SKM-1 (cell line): Measurements from ENCODE around the gene SLC52A1.
A peak's percentile ranks its signal among the peaks of the same experiment; 100 is the strongest.
"Not testable (repeated sequence)": the region's sequence is repeated elsewhere in the genome, so short reads cannot be mapped to it uniquely, and the experiment has no call there.

Source experiments
- DNase-seq: peaks from one replicate; lab custom pipeline; 2025; ENCODE audit not compliant: unreplicated experiment; lab: John Stamatoyannopoulos, UW

Gene SLC52A1

DNA sequence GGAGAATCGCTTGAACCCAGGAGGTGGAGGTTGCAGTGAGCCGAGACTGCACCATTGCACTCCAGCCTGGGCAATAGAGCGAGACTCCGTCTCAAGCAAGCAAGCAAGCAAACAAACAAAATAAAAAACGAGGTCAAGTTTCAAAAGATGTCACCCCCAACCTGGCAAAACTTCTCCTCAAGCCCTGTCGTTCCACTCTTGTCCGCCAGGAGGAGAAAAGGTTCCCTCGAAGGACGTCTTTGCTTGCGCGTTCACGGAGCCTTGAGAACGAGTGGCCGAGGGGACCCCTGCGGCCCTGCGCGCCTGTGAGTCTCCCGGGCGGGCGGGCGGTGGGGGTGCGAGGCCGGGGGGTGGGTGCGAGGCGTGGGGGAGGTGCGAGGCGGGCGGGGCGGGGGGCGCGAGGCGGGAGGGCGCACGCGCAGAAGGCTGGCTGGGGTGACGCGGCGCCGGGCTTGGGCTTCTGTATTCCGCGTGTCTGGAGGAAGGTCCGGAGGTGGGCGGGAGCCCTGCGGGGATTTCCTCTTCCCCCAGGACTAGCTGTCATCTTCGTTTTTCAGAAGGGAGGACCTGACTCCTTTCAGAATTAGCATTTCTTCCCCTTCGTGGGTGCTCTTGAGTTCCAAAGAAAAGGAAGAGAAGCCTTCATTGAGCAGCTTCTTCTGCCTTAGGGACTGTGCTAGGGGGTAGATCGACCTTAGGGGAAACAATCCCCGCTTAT is 3.7 kb downstream of the SLC52A1 start:
- DNase-seq: peak; percentile 64

DNA sequence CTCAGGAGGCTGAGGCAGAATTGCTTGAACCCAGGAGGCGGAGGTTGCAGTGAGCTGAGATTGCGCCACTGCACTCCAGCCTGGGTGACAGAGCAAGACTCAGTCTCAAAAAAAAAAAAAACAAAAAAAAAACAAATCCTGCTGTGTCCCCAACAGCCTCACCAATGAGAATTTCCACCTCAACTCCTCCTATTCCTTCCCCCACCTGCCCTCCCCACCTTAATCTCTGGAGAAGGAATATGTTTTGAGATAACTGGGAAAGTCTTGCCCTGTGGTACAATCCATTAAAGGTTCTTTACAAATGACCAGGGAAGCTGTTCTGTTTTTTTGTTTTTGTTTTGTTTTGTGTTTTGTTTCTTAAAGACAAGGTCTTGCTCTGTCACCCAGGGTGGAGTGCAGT is 5.1 kb downstream of the SLC52A1 start:
- DNase-seq: not testable (repeated sequence)

- no peak for DNase-seq
Observed at GRCh38 chr17:5027916-5028315, 7.3 kb downstream of the SLC52A1 start.

DNA sequence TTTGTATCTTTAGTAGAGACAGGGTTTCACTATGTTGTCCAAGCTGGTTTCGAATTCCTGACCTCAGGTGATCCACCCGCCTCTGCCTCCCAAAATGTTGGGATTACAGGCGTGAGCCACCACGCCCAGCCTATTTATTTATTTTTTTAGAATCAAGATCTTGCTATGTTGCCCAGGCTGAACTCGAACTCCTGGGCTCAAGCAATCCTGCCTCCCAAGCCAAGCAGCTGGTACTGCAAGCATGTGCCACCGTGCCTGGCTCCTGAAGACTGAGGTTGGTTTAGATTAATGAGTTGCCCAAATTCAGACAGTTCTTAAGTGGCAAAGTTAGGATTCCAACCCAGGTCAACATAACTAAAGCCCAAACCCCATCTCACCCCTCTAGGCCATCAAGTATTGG is 7.9 kb downstream of the SLC52A1 start:
- DNase-seq: no peak

- no peak for DNase-seq
Observed at GRCh38 chr17:5024604-5025003, 10.6 kb downstream of the SLC52A1 start.

- DNase-seq: no peak
Observed at GRCh38 chr17:5023588-5024147, 11.6 kb downstream of the SLC52A1 start.

GRCh38 chr17:5022171-5022711 is 13.0 kb downstream of the SLC52A1 start:
- no peak for DNase-seq

DNA sequence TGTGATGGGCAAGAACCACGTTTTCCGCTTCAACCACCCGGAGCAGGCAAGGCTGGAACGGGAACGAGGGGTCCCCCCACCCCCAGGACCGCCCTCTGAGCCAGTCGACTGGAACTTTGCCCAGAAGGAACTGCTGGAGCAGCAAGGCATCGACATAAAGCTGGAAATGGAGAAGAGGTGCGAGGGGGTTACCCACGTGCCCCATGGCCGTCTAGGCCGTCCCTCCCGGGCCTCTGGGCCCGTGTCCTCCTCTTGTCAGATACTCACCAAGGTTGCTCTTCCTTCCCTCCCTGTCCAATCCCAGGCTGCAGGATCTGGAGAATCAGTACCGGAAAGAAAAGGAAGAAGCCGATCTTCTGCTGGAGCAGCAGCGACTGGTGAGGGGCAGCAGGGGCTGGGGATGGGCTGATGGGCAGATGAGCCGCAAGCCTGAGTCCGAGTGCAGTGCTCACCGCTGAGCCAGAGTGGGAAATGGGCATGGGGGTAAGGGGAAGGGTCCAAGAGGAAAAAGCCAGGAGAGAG is 14.7 kb downstream of the SLC52A1 start:
- DNase-seq: no peak

DNA sequence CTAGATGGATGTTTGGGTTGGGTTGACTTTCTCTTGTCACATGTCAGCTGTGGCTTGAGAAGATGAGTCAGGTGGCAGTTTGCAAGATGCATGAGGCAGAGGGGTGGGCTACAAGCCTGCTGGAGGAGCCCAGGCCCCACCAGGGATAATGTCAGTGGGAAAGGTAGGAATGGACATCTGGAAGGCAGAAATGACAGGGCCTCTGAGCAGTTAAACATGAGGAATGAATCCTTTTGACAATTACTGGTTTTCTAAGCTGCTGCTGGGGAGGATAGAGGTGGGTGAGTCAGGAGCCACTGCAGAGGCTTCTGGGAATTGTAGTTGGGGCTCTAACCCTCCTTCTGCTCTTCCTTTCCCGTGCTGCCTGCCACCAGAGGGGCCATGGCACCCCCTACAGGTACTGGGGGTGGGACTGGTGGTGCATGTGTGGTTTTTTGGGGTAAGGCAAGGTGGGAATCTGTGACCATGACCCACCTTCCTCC is 15.7 kb downstream of the SLC52A1 start:
- no peak for DNase-seq

DNA sequence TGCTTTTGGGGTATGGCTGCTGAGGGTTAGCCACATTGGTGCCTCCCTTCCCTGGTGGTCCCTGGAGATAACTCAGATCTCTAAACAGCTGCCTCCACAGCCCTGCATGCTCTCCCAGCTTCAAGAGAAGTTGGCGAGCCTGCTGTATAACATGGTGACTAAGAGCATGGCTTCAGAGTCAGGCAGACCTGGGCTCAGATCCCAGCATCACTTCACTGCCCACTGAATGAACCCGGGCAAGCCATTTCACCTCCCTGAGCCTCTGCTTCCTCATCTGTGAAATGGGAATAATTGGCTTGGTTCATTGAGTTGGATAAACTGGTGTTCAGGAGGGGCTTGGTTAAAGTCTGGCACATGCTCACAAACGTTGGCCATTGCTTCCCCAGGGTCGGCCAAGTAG is 20.9 kb downstream of the SLC52A1 start:
- DNase-seq: no peak

DNA sequence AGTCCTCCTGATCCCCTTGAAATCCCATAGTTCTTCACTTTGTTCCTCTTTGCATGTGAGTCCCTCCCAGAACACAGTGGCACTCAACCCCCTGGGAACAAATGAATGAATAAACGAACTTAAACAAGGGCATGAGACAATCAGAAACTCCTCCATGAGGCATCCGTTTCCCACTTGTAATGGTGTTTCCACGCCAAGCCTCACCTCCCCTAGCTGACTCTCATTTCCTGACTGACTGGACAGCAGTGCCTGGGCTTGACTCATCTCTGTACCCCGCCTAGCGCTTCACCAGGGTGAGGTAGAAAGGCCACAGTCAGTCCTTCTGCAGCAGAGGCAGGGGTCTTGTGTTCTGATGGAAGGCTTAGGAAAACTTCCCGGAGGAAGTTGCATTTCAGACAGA is 23.3 kb downstream of the SLC52A1 start:
- no peak for DNase-seq

DNA sequence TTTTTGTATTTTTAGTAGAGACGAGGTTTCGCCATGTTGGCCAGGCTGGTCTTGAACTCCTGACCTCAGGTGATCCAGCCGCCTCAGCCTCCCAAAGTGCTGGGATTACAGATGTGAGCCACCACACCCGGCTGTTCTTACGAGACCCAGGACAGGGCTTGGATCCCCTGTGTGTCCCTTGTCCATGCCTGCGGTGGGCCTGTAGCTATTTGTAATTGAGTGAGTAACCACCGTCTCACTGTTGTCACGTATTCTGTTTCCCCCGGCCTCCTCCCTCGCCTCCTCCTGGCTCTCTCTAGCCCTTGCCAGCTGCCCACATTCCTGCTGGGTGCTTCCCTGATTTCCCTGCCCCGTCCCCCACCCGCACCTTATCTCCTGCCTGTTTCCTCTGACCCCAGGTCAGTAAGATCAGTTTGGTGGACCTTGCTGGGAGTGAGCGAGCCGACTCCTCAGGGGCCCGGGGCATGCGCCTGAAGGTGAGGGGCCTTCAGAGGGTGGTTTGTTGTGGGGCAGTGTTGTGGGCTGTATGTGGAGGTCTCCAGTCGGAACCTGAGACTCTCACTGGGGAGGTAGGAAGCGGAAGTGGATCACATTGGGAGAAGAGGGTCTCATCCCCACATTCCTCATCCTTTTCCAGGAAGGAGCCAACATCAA is 31.9 kb downstream of the SLC52A1 start:
- DNase-seq: no peak

- no peak for DNase-seq
Observed at GRCh38 chr17:5002121-5002788, 33.0 kb downstream of the SLC52A1 start.

DNA sequence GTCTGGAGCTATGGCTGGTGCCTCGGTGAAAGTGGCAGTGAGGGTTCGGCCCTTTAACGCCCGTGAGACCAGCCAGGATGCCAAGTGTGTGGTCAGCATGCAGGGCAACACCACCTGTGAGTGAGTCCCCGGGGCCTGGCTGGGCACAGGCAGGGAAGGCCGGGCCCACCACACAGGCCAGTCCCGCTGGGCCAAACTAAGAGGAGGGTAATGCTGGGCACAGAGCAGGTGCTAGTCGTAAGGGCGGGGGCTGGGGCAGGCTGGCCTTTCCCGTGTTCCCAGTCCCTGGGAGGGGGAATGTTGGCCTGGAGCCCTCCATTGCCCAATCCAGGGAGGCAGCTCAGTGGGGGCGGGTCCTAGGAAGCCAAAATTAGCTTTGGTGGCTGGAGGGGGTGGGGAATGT is 35.0 kb downstream of the SLC52A1 start:
- no peak for DNase-seq

- DNase-seq: no peak
Observed at GRCh38 chr17:4999430-5000093, 35.7 kb downstream of the SLC52A1 start.

GRCh38 chr17:4998732-4999429 is 36.3 kb downstream of the SLC52A1 start:
- no peak for DNase-seq

GRCh38 chr17:4998027-4998731 is 37.0 kb downstream of the SLC52A1 start:
- DNase-seq: no peak

DNA sequence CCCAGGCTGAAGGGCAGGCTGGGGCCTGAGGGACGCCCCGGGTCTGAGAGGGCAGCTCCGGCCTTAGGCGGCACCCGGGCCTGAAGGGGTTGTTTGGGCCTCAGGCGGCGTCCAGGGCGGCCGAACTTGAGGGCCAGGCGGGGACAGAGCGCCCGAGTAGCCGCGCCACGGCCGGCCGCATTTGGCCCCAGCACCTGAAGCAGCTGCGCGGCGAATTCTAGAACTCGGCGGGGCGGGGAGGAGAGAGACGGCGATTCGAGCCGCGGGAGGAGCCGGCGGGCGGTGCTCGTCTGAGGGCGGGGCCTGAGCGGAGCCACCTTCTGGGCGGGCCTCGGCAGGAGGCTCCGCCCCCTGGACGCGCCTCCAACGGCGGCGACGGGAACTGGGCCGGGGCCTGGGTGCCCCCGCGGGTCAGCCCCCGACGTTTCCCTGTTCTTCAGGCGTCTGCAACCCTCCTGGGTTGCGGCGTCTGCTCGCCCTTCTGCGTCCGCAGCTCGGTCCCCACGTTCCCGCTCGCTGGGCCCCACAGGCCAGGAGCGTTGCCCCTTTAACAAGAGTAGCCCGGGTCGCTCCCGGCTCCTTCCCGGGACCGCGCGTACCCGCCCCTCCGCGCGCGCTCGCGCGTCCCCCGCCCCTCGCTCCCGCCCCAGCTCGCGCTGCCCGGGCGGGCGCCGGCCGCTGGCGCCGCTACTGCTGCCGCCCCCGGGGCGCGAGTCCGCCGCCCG is 37.8 kb downstream of the SLC52A1 start, which contains the start of the genes INCA1 and KIF1C:
INCA1 (minus strand) TSS at position 221 of the 725 bp plus-strand sequence. CDS start 3,085 bp downstream, outside the sequence.
KIF1C (plus strand) TSS at position 649 of the 725 bp plus-strand sequence. CDS start 2,297 bp downstream, outside the sequence.
- DNase-seq: peak; percentile 19
